IMR-90 (cell line): Measurements from ENCODE around the gene HCN2. TPM values are rescaled to one million over a fixed set of nuclear protein-coding genes. Genes with fewer than 3 reads are reported as not detected.

Experiments
- ATAC-seq: fragments of 200-7000 bp; cut with Tn5 transposase; 2 replicates; pipeline ENCODE4 v1.9.1; 2020; ENCODE audit warnings: low read depth, mild to moderate bottlenecking, moderate library complexity
- BruUV-seq: library from RNA; stranded (reverse); fragments of 400-500 nt; replicated peaks from 2 replicates; lab custom pipeline; 2021; lab: Mats Ljungman, UMichigan
- CTCF ChIA-PET: fragments of 300-600 bp; formaldehyde crosslinking; extraction: SDS; loops from one replicate; lab custom pipeline; 2021; ENCODE audit warnings: antibody characterized with exemption; lab: Yijun Ruan, JAX
- POLR2A ChIA-PET: fragments of 300-600 bp; sonication (Branson Sonifier 250); formaldehyde crosslinking; loops from one replicate; lab custom pipeline; 2022; ENCODE audit warnings: antibody characterized with exemption; ENCODE audit not compliant: unreplicated experiment; lab: Charles Lee
- DNase-seq: peaks from one replicate; pipeline ENCODE4 v3.0.0; 2013
- H2AFZ ChIP-seq: replicated peaks from 2 replicates; pipeline ENCODE3; 2013; ENCODE audit warnings: low read length, mild to moderate bottlenecking; ENCODE audit not compliant: poor library complexity
- H2AK5ac ChIP-seq: 2 replicates; pipeline ENCODE4 v1.6.1; 2013; ENCODE audit warnings: low read depth, low read length, inconsistent platforms
- H2AK9ac ChIP-seq: replicated peaks from 2 replicates; pipeline ENCODE3; 2013; ENCODE audit warnings: mild to moderate bottlenecking, low read depth, low read length, moderate library complexity; ENCODE audit not compliant: poor library complexity
- H2BK120ac ChIP-seq: 2 replicates; pipeline ENCODE4 v1.6.1; 2013; ENCODE audit warnings: low read depth, low read length, inconsistent platforms
- H2BK15ac ChIP-seq: 3 replicates; pipeline ENCODE4 v1.6.1; 2013; ENCODE audit warnings: low read depth, low read length, inconsistent platforms
- H2BK20ac ChIP-seq: 2 replicates; pipeline ENCODE4 v1.6.1; 2013; ENCODE audit warnings: low read depth, mild to moderate bottlenecking, inconsistent platforms, low read length, moderate library complexity
- H2BK5ac ChIP-seq: 2 replicates; pipeline ENCODE4 v1.6.1; 2013; ENCODE audit warnings: mild to moderate bottlenecking, low read depth, low read length, inconsistent platforms; ENCODE audit not compliant: poor library complexity, severe bottlenecking
- H3K14ac ChIP-seq: replicated peaks from 2 replicates; pipeline ENCODE4 v1.6.1; 2013; ENCODE audit warnings: low read depth, low read length, inconsistent platforms
- H3K18ac ChIP-seq: 2 replicates; pipeline ENCODE4 v1.6.1; 2013; ENCODE audit warnings: low read depth, low read length, control low read depth
- H3K23ac ChIP-seq: 2 replicates; pipeline ENCODE4 v1.6.1; 2013; ENCODE audit warnings: low read depth, low read length, inconsistent platforms
- H3K27ac ChIP-seq: 2 replicates; pipeline ENCODE4 v1.5.1; 2013; ENCODE audit warnings: mild to moderate bottlenecking, control low read depth, low read length; ENCODE audit not compliant: insufficient read depth
- H3K27me3 ChIP-seq: 2 replicates; pipeline ENCODE4 v1.6.1; 2013; ENCODE audit warnings: low read length; ENCODE audit not compliant: control insufficient read depth, insufficient read depth
- H3K36me3 ChIP-seq: 2 replicates; pipeline ENCODE4 v1.6.1; 2013; ENCODE audit warnings: low read length, mixed read lengths; ENCODE audit not compliant: control insufficient read depth, insufficient read depth
- H3K4ac ChIP-seq: 2 replicates; pipeline ENCODE4 v1.6.1; 2013; ENCODE audit warnings: low read depth, low read length, inconsistent platforms
- H3K4me1 ChIP-seq: 2 replicates; pipeline ENCODE4 v1.6.1; 2013; ENCODE audit warnings: low read length, mixed read lengths; ENCODE audit not compliant: control insufficient read depth, insufficient read depth
- H3K4me2 ChIP-seq: 2 replicates; pipeline ENCODE4 v1.6.1; 2013; ENCODE audit warnings: low read depth, mild to moderate bottlenecking, control low read depth, low read length, moderate library complexity
- H3K4me3 ChIP-seq: 2 replicates; pipeline ENCODE4 v1.5.1; 2013; ENCODE audit warnings: low read depth, mild to moderate bottlenecking, control low read depth, low read length, moderate library complexity; ENCODE audit not compliant: insufficient read depth
- H3K56ac ChIP-seq: 2 replicates; pipeline ENCODE4 v1.6.1; 2013; ENCODE audit warnings: low read length, inconsistent platforms; ENCODE audit not compliant: insufficient read depth; ENCODE audit errors: extremely low read depth
- H3K79me1 ChIP-seq, 2 experiments: 2 replicates each; pipeline ENCODE4 v1.6.1; 2013; ENCODE audit warnings: low read length in 2 of 2, inconsistent platforms in 1 of 2, low read depth in 1 of 2
- H3K9ac ChIP-seq: 2 replicates; pipeline ENCODE4 v1.6.1; 2013; ENCODE audit warnings: low read depth, low read length, control low read depth
- H3K9me1 ChIP-seq: 2 replicates; pipeline ENCODE4 v1.6.1; 2013; ENCODE audit warnings: low read length, inconsistent platforms; ENCODE audit not compliant: insufficient read depth
- H3K9me3 ChIP-seq: 2 replicates; pipeline ENCODE4 v1.6.1; 2013; ENCODE audit warnings: low read length; ENCODE audit not compliant: control insufficient read depth, insufficient read depth
- H4K20me1 ChIP-seq: 2 replicates; pipeline ENCODE4 v1.6.1; 2013; ENCODE audit warnings: low read length, inconsistent platforms; ENCODE audit not compliant: insufficient read depth
- H4K5ac ChIP-seq: 2 replicates; pipeline ENCODE4 v1.6.1; 2013; ENCODE audit warnings: mild to moderate bottlenecking, low read depth, low read length, control low read depth
- H4K8ac ChIP-seq, 2 experiments: 2 replicates each; pipeline ENCODE4 v1.6.1; 2013; ENCODE audit warnings: low read depth in 2 of 2, low read length in 2 of 2, control low read depth in 1 of 2, inconsistent platforms in 1 of 2
- H4K91ac ChIP-seq: 2 replicates; pipeline ENCODE4 v1.6.1; 2013; ENCODE audit warnings: low read depth, low read length, inconsistent platforms; ENCODE audit not compliant: insufficient read depth
- BHLHE40 ChIP-seq: fragments of 150-350 bp; IDR thresholded peaks from 2 replicates; pipeline ENCODE4 v1.6.1; 2016; ENCODE audit warnings: mild to moderate bottlenecking, low read depth, low read length
- CEBPB ChIP-seq: IDR thresholded peaks from 2 replicates; pipeline ENCODE4 v1.6.1; 2012; ENCODE audit warnings: low read depth, low read length, improper control_type of control experiment
- CHD1 ChIP-seq: IDR thresholded peaks from 2 replicates; pipeline ENCODE4 v1.6.1; 2012; ENCODE audit warnings: low read depth, low read length, improper control_type of control experiment
- FOS ChIP-seq: fragments of 150-350 bp; IDR thresholded peaks from 2 replicates; pipeline ENCODE4 v1.6.1; 2016; ENCODE audit warnings: low read depth, low read length
- MAFK ChIP-seq: IDR thresholded peaks from 2 replicates; pipeline ENCODE4 v1.6.1; 2012; ENCODE audit warnings: low read depth, low read length, improper control_type of control experiment
- MAZ ChIP-seq: IDR thresholded peaks from 2 replicates; pipeline ENCODE4 v1.6.1; 2012; ENCODE audit warnings: low read depth, mild to moderate bottlenecking, low read length, improper control_type of control experiment, moderate library complexity, borderline replicate concordance
- MXI1 ChIP-seq: IDR thresholded peaks from 2 replicates; pipeline ENCODE4 v1.6.1; 2012; ENCODE audit warnings: low read depth, mild to moderate bottlenecking, low read length, moderate library complexity, borderline replicate concordance
- NFE2L2 ChIP-seq: fragments of 150-350 bp; IDR thresholded peaks from 2 replicates; pipeline ENCODE4 v1.6.1; 2016; ENCODE audit warnings: low read depth, mild to moderate bottlenecking, low read length
- POLR2A ChIP-seq: IDR thresholded peaks from 2 replicates; pipeline ENCODE4 v1.6.1; 2012; ENCODE audit warnings: mild to moderate bottlenecking, low read depth, low read length
- RAD21 ChIP-seq: IDR thresholded peaks from 2 replicates; pipeline ENCODE4 v1.6.1; 2012; ENCODE audit warnings: low read length, improper control_type of control experiment
- RCOR1 ChIP-seq: IDR thresholded peaks from 2 replicates; pipeline ENCODE4 v1.6.1; 2012; ENCODE audit warnings: mild to moderate bottlenecking, low read length, improper control_type of control experiment; ENCODE audit not compliant: insufficient replicate concordance
- RFX5 ChIP-seq: IDR thresholded peaks from 2 replicates; pipeline ENCODE4 v1.8.0; 2012; ENCODE audit warnings: low read depth, mild to moderate bottlenecking, low read length, moderate library complexity
- SMC3 ChIP-seq: fragments of 150-350 bp; IDR thresholded peaks from 2 replicates; pipeline ENCODE4 v1.6.1; 2016; ENCODE audit warnings: low read depth, mild to moderate bottlenecking, antibody characterized with exemption, low read length, moderate library complexity
- USF2 ChIP-seq: fragments of 150-350 bp; IDR thresholded peaks from 2 replicates; pipeline ENCODE4 v1.6.1; 2017; ENCODE audit warnings: mild to moderate bottlenecking, antibody characterized with exemption, low read length, low read depth
- WGBS, 2 experiments: methylation state at CpG; one replicate each; pipeline versions ENCODE4 v1.1.5 to v1.1.7; 2013; ENCODE audit warnings: missing lambda C conversion rate in 2 of 2; ENCODE audit not compliant: insufficient read length in 1 of 2; ENCODE audit errors: extremely low coverage in 2 of 2; 5-methylcytosine and 5-hydroxymethylcytosine counted together
- dilution Hi-C: fragments of 300-500 bp; cut with HindIII; formaldehyde crosslinking; loops from one replicate; pipeline ENCODE4 v1.14.3; 2018; ENCODE audit warnings: low sequenced_read_pairs; ENCODE audit not compliant: unreplicated experiment
- in situ Hi-C: fragments of 300-500 bp; cut with MboI; formaldehyde crosslinking; loops from 3 replicates; pipeline ENCODE4 v1.14.3; 2019; ENCODE audit warnings: low sequenced_read_pairs, inconsistent platforms, mixed read lengths
- intact Hi-C: fragments of 100-400 bp; cut with micrococcal nuclease; formaldehyde crosslinking; loops from 2 replicates; pipeline ENCODE4 v1.10.0; 2022
- polyA plus RNA-seq, 3 experiments: library from polyadenylated mRNA; depleted of rRNA; stranded (reverse); fragments of >200 nt; gene quantifications; 2 replicates each; pipeline ENCODE4 v1.2.3, GENCODE V29; 2012; ENCODE audit warnings: low replicate concordance in 1 of 3
- total RNA-seq: library from RNA; depleted of rRNA; stranded (reverse); fragments of >200 nt; gene quantifications from 2 replicates; pipeline ENCODE4 v1.2.3, GENCODE V29; 2012
- TF ChIP-seq, protein P1 (sequence below): conservative IDR thresholded peaks from 2 replicates; pipeline ENCODE4 v1.5.1; 2012; ENCODE audit warnings: mild to moderate bottlenecking, low read depth, low read length, improper control_type of control experiment

The HCN2 gene
- total and polyA plus RNA-seq, 2 of the 4 experiments (the other 2 are of a cell fraction): 0.72 to 2.6 TPM

- Histone ChIP-seq H4K91ac (no peak overlapping the region), H3K4ac (no peak overlapping the region), H3K27me3 (no peaks in the 10 kb centered on the region), H3K56ac (no peak overlapping the region), H4K20me1 (peaks cover 5% of the 10 kb centered on the region; the same call in 1 of the 2 replicates), H3K9ac (no peak overlapping the region), H3K23ac (no peak overlapping the region), H3K14ac (no peak overlapping the region), H3K4me2 (no peak overlapping the region), H3K4me1 (peaks cover 3% of the 10 kb centered on the region), H4K5ac (no peak overlapping the region), H2BK20ac (no peak overlapping the region), H2BK5ac (no peak overlapping the region), H3K79me1 (no peaks in the 10 kb centered on the region; a peak in 1 of 4 replicates), H2AK5ac (no peak overlapping the region; the same call in 1 of the 2 replicates), H3K18ac (no peak overlapping the region), H3K36me3 (peaks cover 28% of the 10 kb centered on the region), H4K8ac (no peak overlapping the region), H3K9me1 (no peaks in the 10 kb centered on the region), H2BK120ac (no peak overlapping the region), H3K27ac (no peak overlapping the region), H2AK9ac (peak overlapping the region; percentile 28), H2BK15ac (no peak overlapping the region), H3K9me3 (no peaks in the 10 kb centered on the region), H2AFZ (no peak overlapping the region), H3K4me3 (no peak overlapping the region)
- DNase-seq: no peak
- ATAC-seq: no peak
- ChIA-PET CTCF (no interaction called here), POLR2A (no interaction called here)
- intact Hi-C loops: no loop called here
- TF ChIP-seq, protein P1, sequence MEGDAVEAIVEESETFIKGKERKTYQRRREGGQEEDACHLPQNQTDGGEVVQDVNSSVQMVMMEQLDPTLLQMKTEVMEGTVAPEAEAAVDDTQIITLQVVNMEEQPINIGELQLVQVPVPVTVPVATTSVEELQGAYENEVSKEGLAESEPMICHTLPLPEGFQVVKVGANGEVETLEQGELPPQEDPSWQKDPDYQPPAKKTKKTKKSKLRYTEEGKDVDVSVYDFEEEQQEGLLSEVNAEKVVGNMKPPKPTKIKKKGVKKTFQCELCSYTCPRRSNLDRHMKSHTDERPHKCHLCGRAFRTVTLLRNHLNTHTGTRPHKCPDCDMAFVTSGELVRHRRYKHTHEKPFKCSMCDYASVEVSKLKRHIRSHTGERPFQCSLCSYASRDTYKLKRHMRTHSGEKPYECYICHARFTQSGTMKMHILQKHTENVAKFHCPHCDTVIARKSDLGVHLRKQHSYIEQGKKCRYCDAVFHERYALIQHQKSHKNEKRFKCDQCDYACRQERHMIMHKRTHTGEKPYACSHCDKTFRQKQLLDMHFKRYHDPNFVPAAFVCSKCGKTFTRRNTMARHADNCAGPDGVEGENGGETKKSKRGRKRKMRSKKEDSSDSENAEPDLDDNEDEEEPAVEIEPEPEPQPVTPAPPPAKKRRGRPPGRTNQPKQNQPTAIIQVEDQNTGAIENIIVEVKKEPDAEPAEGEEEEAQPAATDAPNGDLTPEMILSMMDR: no peak
- no peak for TF ChIP-seq CEBPB
- TF ChIP-seq FOS: no peak
- TF ChIP-seq RAD21: no peak
- no peak for TF ChIP-seq MAZ
- no peak for TF ChIP-seq CHD1
- no peak for TF ChIP-seq SMC3
- no peak for TF ChIP-seq USF2
- TF ChIP-seq POLR2A: no peak
- TF ChIP-seq MXI1: no peak
- no peak for TF ChIP-seq BHLHE40
- TF ChIP-seq RFX5: no peak
- no peak for TF ChIP-seq MAFK
- no peak for TF ChIP-seq RCOR1
- no peak for TF ChIP-seq NFE2L2
- 83% methylated on average over 38 of the region's 70 CpGs; no CpG with 5 or more reads in 1 of the 2 experiments for WGBS, 2 experiments
- no TSS peak for BruUV-seq
- dilution Hi-C loops: no loop called here
- in situ Hi-C loops: no loop called here
Measured at GRCh38 chr19:642767-643727, 53.4 kb downstream of the HCN2 start.
